HepG2 (cell line): ENCODE measurements around the gene IL1RAPL2. TPM values are rescaled to one million over a fixed set of nuclear protein-coding genes. Genes with fewer than 3 reads are reported as not detected.

Experiments
- ATAC-seq: fragments of 200-7000 bp; cut with Tn5 transposase; 3 replicates; pipeline ENCODE4 v1.9.1; 2020; ENCODE audit warnings: mild to moderate bottlenecking, moderate library complexity
- BruUV-seq: library from RNA; stranded (reverse); fragments of 400-500 nt; replicated peaks from 2 replicates; lab custom pipeline; 2021; lab: Mats Ljungman, UMichigan
- CTCF ChIA-PET: fragments of 300-600 bp; formaldehyde crosslinking; extraction: SDS; loops from one replicate; lab custom pipeline; 2021; ENCODE audit warnings: low total read pairs, inconsistent platforms, low intra/inter-chr PET ratio; lab: Yijun Ruan, JAX
- POLR2A ChIA-PET: fragments of 350-600 bp; sonication (Branson Sonifier 250); formaldehyde crosslinking; loops from one replicate; lab custom pipeline; 2020; ENCODE audit warnings: antibody characterized with exemption, inconsistent platforms; lab: Yijun Ruan, JAX
- DNase-seq: peaks from one replicate; pipeline ENCODE4 v3.0.0-alpha.2; 2015; ENCODE audit warnings: low spot score
- FAIRE-seq: peaks from 3 replicates; lab custom pipeline; 2011; peaks lifted over from hg19 to GRCh38; lab: Jason Lieb, UNC
- H2AFZ ChIP-seq: one replicate; pipeline ENCODE4 v1.6.1; 2011; ENCODE audit warnings: low read length, inconsistent platforms
- H3K27ac ChIP-seq: fragments of 300-600 bp; 3 replicates; pipeline ENCODE4 v1.8.0; 2011; ENCODE audit warnings: mixed run types, mild to moderate bottlenecking, mixed read lengths, low read length, inconsistent platforms; ENCODE audit not compliant: insufficient read depth; ENCODE audit errors: extremely low read length
- H3K27me3 ChIP-seq, 2 experiments: fragments of 200-600 bp in 1 of 2; 2 replicates in 1 of 2; 3 replicates in 1 of 2; pipeline versions ENCODE4 v1.6.0 to v1.8.0; 2011; ENCODE audit warnings: low read length in 2 of 2, mild to moderate bottlenecking in 2 of 2, moderate library complexity in 2 of 2, inconsistent platforms in 1 of 2; ENCODE audit not compliant: insufficient read depth in 2 of 2, control insufficient read depth in 1 of 2
- H3K36me3 ChIP-seq, 2 experiments: fragments of 200-600 bp in 1 of 2; replicated peaks in 1 of 2; 2 replicates in 1 of 2; 3 replicates in 1 of 2; pipeline versions ENCODE4 v1.5.1 to v1.8.0; 2011; ENCODE audit warnings: low read length in 2 of 2, inconsistent platforms in 1 of 2; ENCODE audit not compliant: insufficient read depth in 2 of 2, control insufficient read depth in 1 of 2
- H3K4me1 ChIP-seq: 2 replicates; pipeline ENCODE4 v1.5.1; 2012; ENCODE audit warnings: low read length, inconsistent platforms; ENCODE audit not compliant: insufficient read depth
- H3K4me2 ChIP-seq: 2 replicates; pipeline ENCODE4 v1.6.0; 2011; ENCODE audit warnings: low read depth, low read length, inconsistent platforms
- H3K4me3 ChIP-seq, 3 experiments: fragments of 200-600 bp in 1 of 3; sonication (generic), shearing (Covaris generic) in 1 of 3; replicated peaks in 1 of 3; 2 replicates each; pipeline ENCODE4 v1.5.1; 2011 to 2016; ENCODE audit warnings: low read length in 3 of 3, inconsistent platforms in 2 of 3, low read depth in 2 of 3, mild to moderate bottlenecking in 2 of 3, control low read depth in 1 of 3, mixed read lengths in 1 of 3; ENCODE audit not compliant: insufficient read depth in 1 of 3
- H3K79me2 ChIP-seq: one replicate; pipeline ENCODE4 v1.6.1; 2011; ENCODE audit warnings: low read length, inconsistent platforms; ENCODE audit not compliant: insufficient read depth
- H3K9ac ChIP-seq: 2 replicates; pipeline ENCODE4 v1.6.0; 2011; ENCODE audit warnings: mild to moderate bottlenecking, low read depth, low read length, inconsistent platforms; ENCODE audit not compliant: insufficient read depth
- H3K9me3 ChIP-seq: 2 replicates; pipeline ENCODE4 v1.5.1; 2012; ENCODE audit warnings: mild to moderate bottlenecking, low read length
- H4K20me1 ChIP-seq: 2 replicates; pipeline ENCODE4 v1.6.0; 2011; ENCODE audit warnings: inconsistent platforms, mild to moderate bottlenecking, low read length, moderate library complexity; ENCODE audit not compliant: insufficient read depth
- DDIT3 ChIP-seq: sonication (generic); formaldehyde crosslinking; IDR thresholded peaks from 2 replicates; pipeline ENCODE4 v1.4.0; 2020; ENCODE audit warnings: mild to moderate bottlenecking, missing genetic modification reagents
- FOXA1 ChIP-seq, 2 experiments: fragments of 450-650 bp in 1 of 2; sonication (generic) in 1 of 2; formaldehyde crosslinking in 1 of 2; IDR thresholded peaks; 2 replicates each; pipeline versions ENCODE4 v1.4.0 to v1.6.1; 2016 to 2020; ENCODE audit warnings: missing genetic modification reagents in 1 of 2
- FOXK2 ChIP-seq: fragments of 450-650 bp; IDR thresholded peaks from 2 replicates; pipeline ENCODE4 v1.6.1; 2016
- HNRNPL ChIP-seq: fragments of 200-400 bp; formaldehyde crosslinking; IDR thresholded peaks from 2 replicates; pipeline ENCODE4 v1.6.1; 2017; ENCODE audit warnings: mild to moderate bottlenecking, low read depth, low read length
- KDM2A ChIP-seq: sonication (generic); formaldehyde crosslinking; IDR thresholded peaks from 2 replicates; pipeline ENCODE4 v1.4.0; 2020; ENCODE audit warnings: low read depth, missing genetic modification reagents, borderline replicate concordance
- RCOR2 ChIP-seq: IDR thresholded peaks from 2 replicates; pipeline ENCODE4 v1.6.1; 2016; ENCODE audit warnings: missing biosample characterization, missing genetic modification reagents
- SMAD3 ChIP-seq: sonication (generic); formaldehyde crosslinking; IDR thresholded peaks from 2 replicates; pipeline ENCODE4 v1.4.0; 2020; ENCODE audit warnings: missing genetic modification reagents
- TCF7L2 ChIP-seq: IDR thresholded peaks from 2 replicates; pipeline ENCODE4 v1.6.1; 2011; ENCODE audit warnings: mild to moderate bottlenecking, low read depth, low read length, moderate library complexity
- UBTF ChIP-seq: sonication (generic); formaldehyde crosslinking; IDR thresholded peaks from 2 replicates; pipeline ENCODE4 v1.4.0; 2020; ENCODE audit warnings: mild to moderate bottlenecking, missing genetic modification reagents
- ZFP36 ChIP-seq: fragments of 150-350 bp; IDR thresholded peaks from 2 replicates; pipeline ENCODE4 v1.6.1; 2018; ENCODE audit warnings: borderline replicate concordance, low read length, low read depth; ENCODE audit not compliant: partially characterized antibody
- ZNF770 ChIP-seq: sonication (generic); formaldehyde crosslinking; IDR thresholded peaks from 2 replicates; pipeline ENCODE4 v1.5.0; 2020; ENCODE audit warnings: mild to moderate bottlenecking, missing genetic modification reagents
- ZNF839 ChIP-seq: sonication (generic); formaldehyde crosslinking; IDR thresholded peaks from 2 replicates; pipeline ENCODE4 v1.4.0; 2020; ENCODE audit warnings: missing genetic modification reagents, mild to moderate bottlenecking, borderline replicate concordance
- ZSCAN12 ChIP-seq: sonication (generic); formaldehyde crosslinking; IDR thresholded peaks from 2 replicates; pipeline ENCODE4 v1.9.0; 2021; ENCODE audit warnings: mild to moderate bottlenecking, missing genetic modification reagents
- WGBS: methylation state at CpG from one replicate; pipeline ENCODE4 v1.1.6; 2017; ENCODE audit warnings: low lambda C conversion rate; 5-methylcytosine and 5-hydroxymethylcytosine counted together
- in situ Hi-C: cut with HindIII; loops from 2 replicates; pipeline ENCODE4 v1.10.0; 2017; ENCODE audit warnings: low pct_unique_long_range_greater_than_20kb; ENCODE audit not compliant: extremely low pct_ligation_motif_present
- intact Hi-C: fragments of 100-400 bp; cut with micrococcal nuclease; formaldehyde crosslinking; loops from one replicate; pipeline ENCODE4 v1.10.0; 2022; ENCODE audit not compliant: unreplicated experiment
- polyA plus RNA-seq, 8 experiments: library from polyadenylated mRNA; depleted of rRNA in 3 of 8; stranded (reverse) in 7 of 8; unstranded in 1 of 8; fragments of >200 nt; fragmentation: Illumina TruSeq in 4 of 8; extraction: Trizol in 4 of 8; gene quantifications; 2 replicates each; pipeline versions ENCODE4 v1.2.1 to v1.2.3, GENCODE V29; 2011 to 2016; ENCODE audit warnings: low read depth in 4 of 8, missing spikeins in 1 of 8, mixed read lengths in 1 of 8; ENCODE audit not compliant: insufficient read depth in 1 of 8
- total RNA-seq, 5 experiments: library from RNA; depleted of rRNA; stranded (reverse); fragments of >200 nt; fragmentation: Illumina TruSeq; extraction: Trizol; gene quantifications; 2 replicates each; pipeline ENCODE4 v1.2.3, GENCODE V29; 2016; ENCODE audit warnings: low read depth in 1 of 5

IL1RAPL2 gene
- total and polyA plus RNA-seq, 2 of the 13 experiments (the other 11 are each of a cell fraction or from before 2014, with no cell fraction given), result not detected

- H3K27me3 ChIP-seq, result no peaks in the 10 kb centered on the region
- TF ChIP-seq ZNF839 (no peak), UBTF (CRISPR knock-in tag) (no peak), FOXK2 (no peak), SMAD3 (CRISPR knock-in tag) (no peak), RCOR2 (CRISPR knock-in tag) (no peak), DDIT3 (CRISPR knock-in tag) (no peak), HNRNPL (no peak), FOXA1 (IDR thresholded peaks at IDR 0.05) (no peak), FOXA1 (CRISPR knock-in tag; IDR thresholded peaks at IDR 0.05) (no peak), ZFP36 (no peak), TCF7L2 (no peak), ZSCAN12 (CRISPR knock-in tag) (no peak), ZNF770 (CRISPR knock-in tag) (no peak), KDM2A (CRISPR knock-in tag) (no peak)
- TF ChIP-seq, all 625 proteins: peak for 0
- ChIA-PET CTCF (no interaction called here), POLR2A (no interaction called here)
- no peaks in the 10 kb centered on the region for H3K4me1 ChIP-seq
- H3K79me2 ChIP-seq, result no peaks in the 10 kb centered on the region
- H3K27ac ChIP-seq, result no peak overlapping the region
- no peaks in the 10 kb centered on the region for H3K36me3 ChIP-seq
- H3K9me3 ChIP-seq, result no peaks in the 10 kb centered on the region
- WGBS, result 33% methylated on average over 2 of the region's 2 CpGs
- intact Hi-C loops, result no loop called here
- no peak for ATAC-seq
- H3K4me3 ChIP-seq, result no peak overlapping the region
- no peak overlapping the region for H3K4me2 ChIP-seq
- no peak for DNase-seq
- no TSS peak for BruUV-seq
- in situ Hi-C loops, result no loop called here
- no peaks in the 10 kb centered on the region for H4K20me1 ChIP-seq
- no peak overlapping the region for H3K9ac ChIP-seq
- no peak overlapping the region for H2AFZ ChIP-seq
- no peak for FAIRE-seq
Observed at GRCh38 chrX:105210258-105210657, 644.3 kb downstream of the IL1RAPL2 start.
